NCI-H82 treated with DMSO at 0.1 percent for 48 hours (cell line): ENCODE results near the gene FGF14.

ENCODE experiments used
- DNase-seq: peaks from one replicate; lab custom pipeline; 2025; ENCODE audit not compliant: unreplicated experiment; lab: John Stamatoyannopoulos, UW

FGF14 gene

DNA sequence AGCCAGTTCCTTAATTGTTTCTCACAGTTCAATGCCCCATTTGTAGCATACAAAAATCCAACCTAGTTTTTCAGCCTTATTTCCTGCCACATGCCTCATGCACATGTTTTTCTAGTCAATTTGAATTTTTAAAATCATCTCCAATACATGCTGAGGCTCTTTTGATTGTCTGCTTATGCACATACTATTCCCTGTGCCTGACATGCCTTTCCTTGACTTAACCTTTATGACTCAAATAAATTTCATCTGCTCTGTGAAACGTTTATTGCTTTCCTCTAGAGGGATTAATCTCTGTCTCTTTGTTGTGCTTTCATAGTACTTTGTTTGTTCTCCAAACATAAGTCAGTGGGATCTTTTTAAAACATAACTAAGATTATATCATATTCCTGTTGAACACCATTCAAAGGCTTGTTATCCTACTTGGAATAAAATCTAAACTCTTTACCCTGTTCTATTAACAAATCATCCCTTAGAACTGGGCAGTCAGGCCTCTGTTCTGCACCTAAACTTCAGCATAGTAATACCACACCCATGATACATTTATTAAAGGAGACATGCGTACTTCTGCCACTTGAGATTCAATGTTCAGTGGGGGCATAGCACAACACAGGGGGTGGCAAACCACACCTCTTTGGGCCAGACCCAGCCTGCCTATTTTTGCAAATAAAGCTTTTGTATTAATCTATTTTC lies 346.6 kb downstream of the FGF14 start:
- DNase-seq: no peak

DNA sequence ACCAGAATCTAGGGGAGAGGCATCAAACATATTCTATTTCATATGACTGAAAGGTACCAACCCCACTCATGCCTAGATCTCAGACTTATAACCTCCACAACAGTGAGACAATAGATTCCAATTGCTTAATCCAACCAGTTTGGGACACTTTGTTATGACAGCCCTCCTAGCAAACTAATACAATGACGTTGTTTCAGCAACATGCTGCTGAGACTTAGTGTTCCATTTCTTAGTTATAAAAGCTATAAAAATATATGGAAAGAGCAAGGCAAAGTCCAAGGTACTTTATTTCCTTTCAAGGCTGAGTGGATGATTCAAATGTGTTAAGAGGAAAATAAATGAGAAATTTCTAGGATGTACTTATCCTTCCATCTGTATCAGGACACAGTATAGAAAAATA lies 352.0 kb downstream of the FGF14 start:
- no peak for DNase-seq

DNA sequence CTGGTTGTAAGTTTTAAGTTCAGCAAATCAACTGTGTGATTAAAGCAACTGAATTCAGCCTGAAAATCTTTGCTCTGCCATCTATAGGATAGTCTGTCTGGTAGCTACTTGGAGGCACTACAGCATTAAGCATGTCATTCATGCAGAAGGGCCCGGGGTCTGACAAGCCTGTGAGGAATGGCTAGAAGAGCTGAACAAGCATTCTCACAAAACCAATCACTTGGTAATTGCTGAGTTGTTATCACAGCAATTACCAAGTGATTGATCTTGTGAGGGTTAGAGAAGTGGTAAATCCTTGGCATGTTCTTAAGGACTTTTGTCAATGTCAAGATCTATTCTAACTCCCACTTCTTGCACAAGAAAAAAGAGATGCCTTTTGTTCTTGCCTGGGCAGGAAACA lies 356.1 kb downstream of the FGF14 start:
- DNase-seq: peak; percentile 10

DNA sequence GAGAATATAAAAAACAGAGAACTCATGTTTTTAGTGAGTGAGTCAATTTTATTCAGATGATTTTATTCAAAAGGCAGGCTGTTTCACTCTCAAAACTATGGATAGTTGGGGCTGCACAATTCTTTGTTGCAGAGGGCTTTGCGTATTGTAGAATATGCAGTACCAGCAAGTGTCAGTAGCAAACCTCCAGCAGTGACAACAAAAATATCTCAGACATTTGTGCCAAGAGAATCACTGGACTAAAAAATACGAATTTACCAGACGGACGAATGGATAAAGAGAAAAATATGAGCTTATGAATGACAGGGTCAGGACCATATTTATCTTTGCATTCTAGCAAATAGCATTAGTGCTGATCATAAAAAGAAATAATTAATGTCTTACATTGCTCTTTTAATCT lies 359.1 kb downstream of the FGF14 start:
- no peak for DNase-seq

DNA sequence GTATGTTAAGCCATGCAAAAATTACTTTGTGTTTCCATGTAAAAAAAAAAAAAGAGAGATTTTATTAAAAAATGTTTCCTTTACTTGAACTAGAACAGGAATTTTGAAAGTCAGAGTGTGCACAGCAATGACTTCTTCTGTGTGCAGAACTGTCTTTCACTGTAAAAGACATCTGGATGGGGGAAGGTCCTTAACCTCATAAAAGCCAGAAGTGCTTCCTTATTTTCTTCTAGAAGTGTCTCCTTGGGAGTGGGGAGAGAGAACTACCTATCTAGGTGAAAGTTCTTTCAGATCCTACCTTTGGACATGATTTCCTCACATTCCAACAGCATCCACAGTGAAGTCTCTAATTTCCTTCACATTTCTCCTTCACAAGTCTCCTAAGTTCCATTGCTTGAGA lies 360.3 kb downstream of the FGF14 start:
- DNase-seq: no peak

DNA sequence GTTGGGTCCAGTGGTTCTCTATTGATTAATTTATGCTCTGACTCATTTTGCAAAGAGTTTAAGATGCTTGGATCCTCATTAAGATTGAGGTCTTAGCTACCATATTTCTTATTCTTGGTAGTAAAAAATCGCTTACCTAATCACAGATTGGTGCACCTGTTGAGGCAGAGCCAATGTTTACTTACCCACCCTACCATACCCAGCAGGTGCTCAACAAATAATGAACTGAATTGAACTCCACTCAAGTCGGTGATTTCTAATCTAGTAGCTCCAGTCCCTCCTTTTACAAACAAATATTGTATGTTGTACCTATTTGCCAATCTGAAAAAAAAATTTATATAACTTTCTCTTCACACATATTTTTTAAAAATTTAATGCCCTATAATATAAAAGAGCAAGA lies 361.0 kb downstream of the FGF14 start:
- DNase-seq: no peak

DNA sequence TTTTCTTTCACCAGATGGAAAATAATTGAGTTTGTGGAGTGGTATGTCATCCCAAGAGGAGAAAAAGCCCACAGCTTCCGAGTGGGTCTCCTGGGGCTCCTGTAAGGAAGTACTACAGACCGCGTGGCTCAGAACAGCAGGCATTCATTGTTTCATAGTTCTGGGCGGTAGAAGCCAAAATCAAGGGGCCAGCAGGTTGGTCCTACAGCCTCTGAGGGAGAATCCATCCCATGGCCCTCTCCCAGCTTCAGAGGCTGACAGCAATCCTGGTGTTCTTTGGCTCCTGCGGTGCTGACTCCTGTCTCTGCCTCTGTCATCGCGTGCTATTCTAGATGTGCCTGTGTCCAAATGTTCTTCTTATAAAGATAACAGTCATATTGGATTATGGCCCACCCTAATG lies 362.6 kb downstream of the FGF14 start:
- peak; percentile 90 for DNase-seq

DNA sequence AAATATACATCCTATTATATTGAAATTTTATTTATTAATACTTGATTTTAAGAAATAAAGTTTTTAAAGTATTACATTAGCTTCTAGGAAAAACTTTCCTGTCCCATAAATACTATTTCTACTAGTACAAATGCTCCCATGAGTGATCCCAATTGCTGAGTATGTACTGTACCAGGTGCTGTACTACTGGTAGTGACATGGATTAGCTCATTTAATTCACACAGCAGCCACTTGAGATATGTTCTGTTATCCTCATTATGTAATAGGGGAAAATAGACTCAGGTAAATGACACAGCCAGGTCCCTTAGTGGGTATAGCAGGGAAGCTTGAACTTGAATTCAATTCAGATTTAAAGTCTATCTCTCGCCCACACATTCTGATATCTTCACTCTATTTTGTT lies 363.1 kb downstream of the FGF14 start:
- DNase-seq: peak; percentile 60

DNA sequence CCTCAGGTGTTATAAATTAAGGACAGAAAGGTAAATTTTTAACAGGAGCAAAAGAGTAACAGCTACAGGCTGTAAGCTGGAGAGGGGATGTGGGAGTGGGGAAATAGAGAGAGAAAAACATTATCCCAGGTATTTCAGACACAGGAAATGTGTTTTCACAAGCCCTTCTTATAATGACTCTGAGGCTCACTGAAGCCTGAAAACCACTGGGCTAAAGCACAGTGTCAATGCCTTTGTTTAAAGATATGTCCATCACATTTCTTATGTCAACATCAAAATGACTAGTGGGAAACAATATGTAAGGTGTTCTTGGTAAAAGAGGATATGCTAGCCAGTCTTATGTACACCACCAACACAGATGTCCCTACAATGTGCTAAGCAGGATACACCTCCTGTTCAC lies 365.9 kb downstream of the FGF14 start:
- no peak for DNase-seq

DNA sequence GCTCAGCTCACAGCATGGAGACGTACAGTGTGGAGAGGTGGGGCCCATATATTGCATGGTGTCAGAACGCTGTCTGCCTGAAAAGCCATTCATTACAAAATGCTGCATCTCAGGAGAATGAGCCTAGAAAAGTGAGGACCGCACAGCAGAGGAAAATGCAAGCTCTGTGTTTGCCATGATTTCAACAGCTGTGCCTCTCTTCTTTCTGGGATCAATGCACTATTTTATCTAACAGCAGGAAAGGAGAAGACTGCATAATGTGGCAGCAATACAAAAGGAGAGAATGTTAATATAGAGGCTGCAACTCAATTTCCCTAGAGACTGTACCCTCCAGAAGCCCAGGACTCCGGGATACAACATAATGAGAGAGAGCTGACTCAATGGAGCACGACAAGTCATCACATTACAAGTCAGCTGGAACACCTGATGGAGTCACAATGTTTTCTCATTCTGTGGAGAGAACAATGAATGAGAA lies 368.0 kb downstream of the FGF14 start:
- no peak for DNase-seq

DNA sequence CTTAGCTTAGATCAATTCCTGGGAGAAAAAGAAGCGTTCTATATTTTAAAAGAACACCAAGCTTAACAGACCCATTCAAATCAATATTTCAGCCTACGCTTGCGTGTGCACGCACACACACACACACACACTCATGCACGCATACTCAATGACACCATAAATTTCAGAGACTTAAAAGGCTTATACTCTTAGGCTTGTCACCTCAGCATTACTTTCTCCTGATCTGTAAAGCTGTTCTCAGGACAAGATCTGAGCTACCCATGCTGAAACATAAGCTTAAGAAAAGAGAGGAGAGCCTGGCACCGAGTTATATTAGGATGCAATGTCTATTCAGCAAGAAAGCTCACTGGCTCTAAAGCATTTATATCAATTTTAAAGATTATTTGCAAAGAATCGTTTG lies 368.5 kb downstream of the FGF14 start:
- DNase-seq: peak; percentile 81

DNA sequence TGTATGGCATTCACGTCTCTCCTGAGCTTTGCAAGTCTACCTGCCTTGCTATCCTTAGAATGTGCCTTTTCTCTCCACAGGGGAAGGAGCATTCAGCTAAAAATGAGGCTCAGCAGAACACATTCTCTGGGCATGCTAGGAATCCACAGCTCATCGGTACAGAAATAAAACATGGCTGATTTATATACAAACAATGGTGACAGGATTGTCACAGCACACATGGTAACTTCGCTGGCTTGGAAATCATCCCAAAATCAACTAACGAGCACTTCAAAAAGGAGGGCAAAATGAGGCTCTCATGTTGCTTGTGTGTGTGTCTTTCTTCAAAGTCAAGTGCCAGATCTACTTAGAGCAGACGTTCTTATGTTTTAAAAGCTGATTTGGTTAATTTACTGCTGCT lies 373.0 kb downstream of the FGF14 start:
- DNase-seq: no peak

DNA sequence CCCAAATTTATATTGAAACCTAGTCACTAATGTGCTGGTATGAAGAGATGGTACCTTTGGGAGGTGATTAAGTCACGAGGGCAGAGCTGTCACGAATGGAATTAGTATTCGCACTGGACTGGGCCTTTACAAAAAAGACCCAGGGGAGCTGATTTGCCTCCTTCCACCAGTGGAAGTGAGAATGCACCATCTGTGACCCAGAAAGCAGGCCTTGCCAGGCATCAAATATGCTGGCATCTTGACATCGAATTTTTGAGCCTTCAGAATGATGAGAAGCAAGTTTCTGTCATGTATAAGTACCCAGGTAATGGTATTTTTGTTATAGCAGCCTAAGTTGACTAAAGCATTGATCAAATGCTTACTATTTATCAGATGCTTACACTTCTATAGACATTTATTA lies 373.6 kb downstream of the FGF14 start:
- DNase-seq: no peak

DNA sequence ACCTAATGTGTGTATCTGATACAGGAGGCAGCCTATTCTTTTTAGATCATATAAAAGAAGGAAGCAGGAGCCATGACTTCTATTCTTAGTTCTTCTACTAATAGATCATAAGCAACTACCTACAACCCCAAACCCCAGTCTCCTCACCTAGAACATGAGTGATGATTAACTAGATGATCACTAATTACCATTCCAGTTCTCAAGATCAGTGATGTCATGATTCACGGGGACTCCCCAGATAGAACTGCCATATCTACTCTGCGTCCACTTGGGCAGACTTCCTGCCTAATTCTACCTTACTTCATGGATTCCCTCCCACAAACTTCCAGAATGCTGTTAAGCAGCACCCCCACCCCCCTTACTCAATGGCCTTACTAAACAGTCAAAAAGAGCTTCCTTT lies 380.1 kb downstream of the FGF14 start:
- DNase-seq: peak; percentile 30

DNA sequence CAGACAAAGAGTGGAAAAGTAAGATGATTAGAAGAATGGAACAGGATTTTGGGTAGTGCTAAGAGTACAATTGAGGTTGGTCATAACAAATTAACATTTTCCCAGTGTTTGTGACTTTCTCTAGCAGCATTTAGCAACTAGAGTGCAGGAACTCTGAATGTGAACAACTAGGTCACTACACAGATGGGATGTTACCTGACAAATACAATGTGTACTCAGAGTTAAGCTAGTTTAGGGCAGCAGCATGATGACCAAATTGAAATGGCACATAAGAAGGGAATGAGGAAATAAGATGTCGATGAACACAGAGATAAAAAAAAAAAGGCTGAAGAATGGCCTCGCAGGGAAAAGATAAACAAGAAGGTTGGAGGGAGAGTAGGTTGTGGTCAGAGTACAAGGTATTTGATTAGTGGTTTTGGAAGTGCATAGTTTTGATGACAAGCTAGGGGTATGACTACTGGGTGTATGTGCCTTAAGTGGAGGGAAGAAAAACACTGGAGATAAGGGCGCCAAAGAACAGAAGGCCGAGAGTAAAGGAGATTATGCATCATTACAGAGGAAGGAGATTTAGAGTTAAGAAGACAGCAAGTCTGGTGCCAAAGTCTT lies 381.1 kb downstream of the FGF14 start:
- DNase-seq: peak; percentile 99

DNA sequence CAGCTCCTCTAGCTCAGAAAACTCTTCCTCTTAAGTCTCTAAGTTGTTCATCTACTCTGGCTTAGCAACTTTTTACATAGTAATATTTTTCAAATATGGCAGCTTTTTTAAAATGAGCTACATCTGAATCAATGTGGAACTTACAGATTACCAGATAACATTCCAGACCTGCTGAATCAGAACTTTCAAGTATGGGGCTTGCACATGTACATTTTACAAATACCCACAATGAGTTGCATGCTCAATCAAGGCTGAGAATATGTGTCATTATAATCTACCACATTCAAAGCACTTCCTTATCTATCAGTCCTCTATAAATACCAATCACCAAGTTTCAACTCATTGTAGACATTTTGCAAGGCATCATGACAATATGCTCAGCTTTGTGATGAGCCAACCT lies 383.1 kb downstream of the FGF14 start:
- no peak for DNase-seq

DNA sequence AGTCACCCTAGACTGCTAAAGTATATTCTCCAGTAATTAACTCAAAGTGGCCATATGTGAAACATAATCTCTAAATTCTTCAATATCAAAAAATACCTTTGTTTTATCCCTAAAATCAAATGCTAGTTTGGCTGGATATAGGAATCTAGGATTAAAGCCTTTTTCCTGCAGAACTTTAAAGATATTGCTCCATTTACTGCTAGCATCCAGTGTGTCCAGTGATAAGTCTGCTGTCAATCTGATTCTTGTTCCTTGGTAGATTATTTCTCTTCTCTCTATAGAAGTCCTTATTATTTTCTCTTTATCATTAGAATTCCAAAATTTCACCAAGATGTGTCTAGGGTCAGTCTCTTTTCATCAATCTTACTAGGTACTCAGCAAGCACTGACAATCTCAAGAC lies 384.6 kb downstream of the FGF14 start:
- DNase-seq: peak; percentile 4

DNA sequence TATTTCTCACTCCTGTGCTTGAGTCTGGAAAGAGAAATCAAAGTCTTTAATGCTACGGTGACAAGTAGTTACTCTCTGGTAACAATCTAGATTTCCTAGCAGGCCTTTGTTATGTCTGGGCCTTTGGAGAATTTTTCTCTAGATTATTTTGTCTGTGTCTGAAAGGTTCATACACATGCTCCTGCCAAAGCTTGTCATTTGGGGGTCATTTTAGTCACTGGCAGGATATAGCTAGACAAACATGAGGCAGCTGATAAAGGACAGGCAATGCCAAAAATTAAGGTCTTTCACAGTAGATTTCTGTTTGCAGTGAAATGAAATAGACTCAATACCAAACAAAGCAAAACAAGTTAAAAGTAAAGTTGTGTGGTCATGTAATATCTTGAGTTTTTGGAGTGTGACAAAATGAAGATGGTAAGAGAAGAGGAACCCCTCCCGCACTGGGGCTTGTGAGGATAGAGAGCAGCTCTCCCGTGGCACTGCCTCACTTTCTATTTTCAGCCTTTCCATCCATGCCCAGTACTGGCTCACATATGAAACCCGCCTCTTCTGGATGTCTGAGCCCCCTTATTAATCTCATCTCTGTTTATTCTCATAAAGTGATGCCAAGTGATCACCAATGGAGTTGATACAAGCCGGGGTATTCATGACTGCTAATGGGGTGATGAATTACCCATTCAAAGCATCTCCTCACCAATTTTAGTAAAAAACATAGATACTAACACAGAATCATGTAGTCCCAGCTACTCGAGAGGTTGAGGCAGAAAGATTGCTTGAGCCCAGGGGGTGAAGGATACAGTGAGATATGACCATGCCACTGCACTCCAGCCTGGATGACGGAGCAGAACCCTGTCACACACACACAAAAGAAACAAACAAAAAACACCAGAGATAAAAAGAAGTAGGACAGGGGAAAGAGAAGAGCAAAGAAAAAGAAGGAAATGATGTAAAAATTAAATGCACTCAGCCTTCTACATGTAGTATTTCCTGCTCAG lies 389.3 kb downstream of the FGF14 start:
- DNase-seq: no peak

DNA sequence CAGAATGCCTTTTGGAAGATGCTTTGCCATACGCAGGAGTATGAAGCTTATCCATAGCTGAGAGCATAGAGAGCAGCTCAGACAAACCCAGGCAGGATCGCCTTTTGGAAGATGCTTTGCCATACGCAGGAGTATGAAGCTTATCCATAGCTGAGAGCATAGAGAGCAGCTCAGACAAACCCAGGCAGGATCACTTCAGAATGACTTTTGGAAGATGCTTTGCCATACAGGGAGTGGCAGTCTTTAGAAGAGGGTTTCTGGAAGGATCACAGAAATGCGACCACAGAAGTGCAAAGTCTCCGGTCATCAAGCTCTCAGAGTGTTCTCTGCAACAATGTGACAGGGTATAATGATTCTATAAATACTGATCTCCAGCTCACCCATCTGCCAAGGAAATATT lies 390.4 kb downstream of the FGF14 start:
- peak; percentile 23 for DNase-seq

DNA sequence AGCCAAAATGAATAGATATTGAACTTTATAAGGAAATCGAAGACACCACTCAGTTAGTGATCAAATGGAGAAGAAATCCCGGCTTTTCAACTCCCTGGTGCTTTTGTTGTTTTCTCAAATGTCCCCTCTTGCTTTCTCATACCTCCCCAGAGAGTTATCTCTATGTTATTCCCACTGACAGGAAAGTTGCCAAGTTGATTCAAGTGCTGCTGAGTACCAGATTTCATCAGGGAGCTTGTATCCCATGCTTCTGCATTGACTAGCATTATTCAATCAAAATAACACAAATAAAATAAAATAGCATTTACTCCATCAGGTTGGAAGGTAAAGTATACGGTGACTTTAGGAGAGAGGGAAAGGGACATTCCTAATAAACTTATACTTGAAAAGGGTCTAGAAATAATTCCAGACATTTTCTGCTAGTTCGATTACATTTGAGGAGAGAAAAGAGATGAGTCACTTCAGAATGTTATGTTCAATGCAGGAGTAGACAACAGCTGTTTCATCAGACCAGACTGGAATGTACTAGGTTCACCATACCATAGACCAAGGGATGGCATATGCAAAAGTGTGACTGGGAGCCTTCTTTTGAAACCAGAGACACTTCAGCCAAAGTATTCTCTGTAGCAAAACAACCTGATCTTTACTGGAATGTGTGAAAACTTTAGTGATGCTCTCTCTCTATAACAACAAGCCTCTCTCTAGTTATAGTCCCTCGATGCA lies 397.8 kb downstream of the FGF14 start:
- no peak for DNase-seq

DNA sequence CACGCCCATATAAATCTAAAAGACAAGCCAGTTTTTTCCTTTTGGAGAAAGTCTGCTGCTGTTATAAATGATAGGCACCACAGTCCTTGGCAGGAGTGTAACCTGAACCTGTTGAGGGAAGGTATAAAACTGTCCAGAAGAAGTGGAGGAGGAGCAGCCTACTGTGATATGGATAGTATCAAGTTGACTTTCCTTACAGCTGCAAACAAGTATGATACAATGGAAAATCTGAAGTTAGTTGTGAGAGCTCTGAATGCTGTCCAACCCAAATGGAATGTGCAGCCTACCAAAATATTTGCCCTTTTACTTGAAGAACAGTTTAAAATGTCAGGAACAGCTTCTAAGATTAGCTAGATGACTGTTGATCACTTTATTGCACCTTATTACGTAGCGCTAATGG lies 399.6 kb downstream of the FGF14 start:
- DNase-seq: no peak
